ENCODE data around the gene LRRN2.

Gene LRRN2

DNA sequence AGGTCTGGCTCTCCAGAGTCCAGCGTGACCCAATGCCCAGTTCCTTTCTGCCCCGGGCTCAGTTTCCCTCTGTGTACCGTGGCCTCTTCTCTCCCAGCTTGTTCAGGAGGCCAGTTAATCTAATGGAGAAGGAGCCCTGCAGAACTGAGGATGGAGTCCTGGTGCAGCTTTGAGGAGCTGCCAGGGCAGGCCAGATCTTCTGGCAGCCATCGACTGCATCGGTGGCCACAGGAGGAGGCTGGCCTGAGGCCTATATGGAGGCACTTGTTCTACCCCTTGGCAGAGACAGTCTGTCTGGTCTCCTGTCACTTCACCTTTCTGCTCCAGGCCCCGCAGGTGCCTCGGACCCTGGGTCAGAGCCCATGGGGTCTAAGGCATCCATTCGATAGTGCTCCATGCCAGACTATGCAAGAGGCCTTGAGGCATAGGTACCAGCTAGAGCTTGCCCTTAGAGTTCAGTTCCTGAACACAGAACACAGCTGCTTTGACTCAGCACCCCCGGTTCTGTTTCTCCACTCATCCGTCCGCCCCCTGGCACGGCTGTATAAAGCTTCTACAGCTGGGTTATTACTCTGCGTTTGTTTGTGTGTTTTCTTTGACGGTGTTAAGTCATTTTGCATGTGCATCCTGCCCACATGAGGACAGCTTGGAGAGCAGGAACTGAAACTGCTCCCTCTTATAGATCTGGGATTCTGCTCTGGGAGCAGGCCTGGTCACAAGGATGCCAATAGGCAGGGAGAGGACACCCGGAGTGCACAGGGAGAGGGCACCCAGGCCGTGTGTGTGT is 18.5 kb upstream of the LRRN2 start:
- no peaks in the 10 kb centered on the region for H3K9me2 ChIP-seq (ENCODE audit: low read depth, low read length)
- H3K27me3 ChIP-seq (ENCODE audit: insufficient read depth, low read length) = no peaks in the 10 kb centered on the region
- no peak overlapping the region for H3K9ac ChIP-seq (ENCODE audit: low read length)
- no peaks in the 10 kb centered on the region for H4K20me1 ChIP-seq (ENCODE audit: insufficient read depth, low read length)
- H2AFZ ChIP-seq (ENCODE audit: low read length) = no peak overlapping the region
- no peaks in the 10 kb centered on the region for H3K9me3 ChIP-seq (ENCODE audit: low read length)
- H3F3A ChIP-seq (ENCODE audit: insufficient read depth, low read length) = no peaks in the 10 kb centered on the region
- no peaks in the 10 kb centered on the region for H3K4me1 ChIP-seq (ENCODE audit: insufficient read depth, low read length, severe bottlenecking)
- no peaks in the 10 kb centered on the region for H3K79me2 ChIP-seq (ENCODE audit: insufficient read depth, low read length)
- H3K4me3 ChIP-seq (ENCODE audit: low read depth, low read length, poor library complexity, severe bottlenecking) = no peak overlapping the region
- TF ChIP-seq CTCF (IDR thresholded peaks at IDR 0.05; ENCODE audit: low read length) (no peak), EZH2 (IDR thresholded peaks at IDR 0.05; ENCODE audit: borderline replicate concordance, low read length) (no peak)
- H3K27ac ChIP-seq (ENCODE audit: low read depth, low read length, poor library complexity, severe bottlenecking) = no peak overlapping the region
- no peak overlapping the region for H3K4me2 ChIP-seq (ENCODE audit: low read length)
- H3K36me3 ChIP-seq (ENCODE audit: insufficient read depth, low read length) = no peaks in the 10 kb centered on the region

GRCh38 chr1:204703268-204703664 is 17.7 kb upstream of the LRRN2 start:
- Histone ChIP-seq H2AFZ (ENCODE audit: low read length) (no peak overlapping the region), H3K9me2 (ENCODE audit: low read depth, low read length) (no peaks in the 10 kb centered on the region), H3K27me3 (ENCODE audit: insufficient read depth, low read length) (no peaks in the 10 kb centered on the region), H3K36me3 (ENCODE audit: insufficient read depth, low read length) (no peaks in the 10 kb centered on the region), H4K20me1 (ENCODE audit: insufficient read depth, low read length) (no peaks in the 10 kb centered on the region), H3K4me2 (ENCODE audit: low read length) (no peak overlapping the region), H3K27ac (ENCODE audit: low read depth, low read length, poor library complexity, severe bottlenecking) (no peak overlapping the region), H3K9ac (ENCODE audit: low read length) (no peak overlapping the region), H3F3A (ENCODE audit: insufficient read depth, low read length) (no peaks in the 10 kb centered on the region), H3K4me3 (ENCODE audit: low read depth, low read length, poor library complexity, severe bottlenecking) (no peak overlapping the region), H3K9me3 (ENCODE audit: low read length) (no peaks in the 10 kb centered on the region), H3K4me1 (ENCODE audit: insufficient read depth, low read length, severe bottlenecking) (no peaks in the 10 kb centered on the region), H3K79me2 (ENCODE audit: insufficient read depth, low read length) (no peaks in the 10 kb centered on the region)
- TF ChIP-seq CTCF (IDR thresholded peaks at IDR 0.05; ENCODE audit: low read length) (no peak), EZH2 (IDR thresholded peaks at IDR 0.05; ENCODE audit: borderline replicate concordance, low read length) (no peak)

- no peak overlapping the region for H3K4me2 ChIP-seq (ENCODE audit: low read length)
- no peaks in the 10 kb centered on the region for H3K9me3 ChIP-seq (ENCODE audit: low read length)
- H3F3A ChIP-seq (ENCODE audit: insufficient read depth, low read length) = no peaks in the 10 kb centered on the region
- H3K79me2 ChIP-seq (ENCODE audit: insufficient read depth, low read length) = no peaks in the 10 kb centered on the region
- H3K9me2 ChIP-seq (ENCODE audit: low read depth, low read length) = no peaks in the 10 kb centered on the region
- H2AFZ ChIP-seq (ENCODE audit: low read length) = no peak overlapping the region
- H3K27me3 ChIP-seq (ENCODE audit: insufficient read depth, low read length) = no peaks in the 10 kb centered on the region
- H3K36me3 ChIP-seq (ENCODE audit: insufficient read depth, low read length) = no peaks in the 10 kb centered on the region
- TF ChIP-seq EZH2 (IDR thresholded peaks at IDR 0.05; ENCODE audit: borderline replicate concordance, low read length) (no peak), CTCF (IDR thresholded peaks at IDR 0.05; ENCODE audit: low read length) (no peak)
- H4K20me1 ChIP-seq (ENCODE audit: insufficient read depth, low read length) = no peaks in the 10 kb centered on the region
- H3K4me3 ChIP-seq (ENCODE audit: low read depth, low read length, poor library complexity, severe bottlenecking) = no peak overlapping the region
- no peaks in the 10 kb centered on the region for H3K4me1 ChIP-seq (ENCODE audit: insufficient read depth, low read length, severe bottlenecking)
- H3K9ac ChIP-seq (ENCODE audit: low read length) = no peak overlapping the region
- H3K27ac ChIP-seq (ENCODE audit: low read depth, low read length, poor library complexity, severe bottlenecking) = no peak overlapping the region
Measured at GRCh38 chr1:204702552-204703267, 17.2 kb upstream of the LRRN2 start.
